ENCODE measurements around the gene MYL4. TPM values are rescaled to one million over a fixed set of nuclear protein-coding genes. Genes with fewer than 3 reads are reported as not detected.

The MYL4 gene
- polyA plus RNA-seq, 1 of the 3 experiments (the other 2 are of a cell fraction): not detected

DNA sequence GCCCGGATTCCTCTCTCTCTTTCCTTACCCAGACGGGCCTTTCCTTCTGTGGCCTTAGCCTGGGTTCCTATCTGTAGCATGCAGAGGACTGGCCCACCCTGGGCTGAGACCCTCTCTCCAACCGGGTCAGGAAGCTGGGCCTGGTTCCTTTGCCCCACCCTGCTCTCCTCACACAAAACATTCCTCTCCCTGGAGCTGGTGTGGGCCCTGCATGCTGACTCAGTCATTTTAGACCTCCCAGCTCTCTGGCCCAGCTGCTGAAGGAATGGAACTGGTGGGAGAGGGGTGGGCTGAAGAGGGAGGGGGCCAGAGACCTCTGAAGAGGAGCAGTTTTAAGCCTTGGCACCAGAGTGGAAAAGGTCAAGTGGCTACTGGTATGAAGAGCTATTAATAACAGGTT lies 957 bp downstream of the MYL4 start:
- ChIA-PET POLR2A (interaction anchor here (1.1 kb wide), 1 partner anchor 25 kb away, joined by 3 read pairs; no protein-coding TSS in a partner anchor), CTCF (interaction anchor here (0.9 to 5.3 kb wide), 5 partner anchors 11 to 106 kb away, joined by 3 to 23 read pairs (median 5); no protein-coding TSS in a partner anchor)
- H3K36me3 ChIP-seq (replicated peaks in 1 of 2; ENCODE audit: control insufficient read depth in 1 of 2, insufficient read depth in 2 of 2, low read length in 1 of 2): no peaks in the 10 kb centered on the region
- H3K4me2 ChIP-seq: no peak overlapping the region
- H3K27me3 ChIP-seq (ENCODE audit: insufficient read depth): no peaks in the 10 kb centered on the region
- no peak overlapping the region for H3K4me3 ChIP-seq (ENCODE audit: low read depth in 2 of 2, low read length in 1 of 2)
- H3K27ac ChIP-seq (ENCODE audit: low read depth in 2 of 2, low read length in 1 of 2): no peak overlapping the region
- TF ChIP-seq NFIC (IDR thresholded peaks at IDR 0.05; ENCODE audit: borderline replicate concordance) (no peak), GATA2 (CRISPR knock-in tag; IDR thresholded peaks at IDR 0.05) (no peak), NRF1 (IDR thresholded peaks at IDR 0.05; ENCODE audit: low read depth, low read length) (no peak), RCOR1 (IDR thresholded peaks at IDR 0.05; ENCODE audit: low read length) (no peak), SMC3 (IDR thresholded peaks at IDR 0.05; ENCODE audit: low read depth, low read length) (no peak), RAD21 (IDR thresholded peaks at IDR 0.05; ENCODE audit: low read length) (no peak), ELF1 (IDR thresholded peaks at IDR 0.05) (no peak), TEAD4 (IDR thresholded peaks at IDR 0.05; ENCODE audit: borderline replicate concordance, insufficient read depth) (no peak), RXRA (IDR thresholded peaks at IDR 0.05; ENCODE audit: borderline replicate concordance, low read depth) (no peak), FOSL2 (IDR thresholded peaks at IDR 0.05; ENCODE audit: borderline replicate concordance, low read depth) (no peak), EP300 (IDR thresholded peaks at IDR 0.05; ENCODE audit: borderline replicate concordance in 1 of 2, low read depth in 1 of 2, low read length in 1 of 2) (no peak), TCF12 (IDR thresholded peaks at IDR 0.05) (no peak), TAF1 (IDR thresholded peaks at IDR 0.05; ENCODE audit: borderline replicate concordance, low read depth, low read length) (no peak), EZH2phosphoT487 (IDR thresholded peaks at IDR 0.05; ENCODE audit: borderline replicate concordance, low read depth) (no peak), CHD2 (IDR thresholded peaks at IDR 0.05; ENCODE audit: low read length, partially characterized antibody) (no peak), SIN3A (IDR thresholded peaks at IDR 0.05; ENCODE audit: borderline replicate concordance, low read depth, low read length) (no peak)
- TF ChIP-seq, protein P1, sequence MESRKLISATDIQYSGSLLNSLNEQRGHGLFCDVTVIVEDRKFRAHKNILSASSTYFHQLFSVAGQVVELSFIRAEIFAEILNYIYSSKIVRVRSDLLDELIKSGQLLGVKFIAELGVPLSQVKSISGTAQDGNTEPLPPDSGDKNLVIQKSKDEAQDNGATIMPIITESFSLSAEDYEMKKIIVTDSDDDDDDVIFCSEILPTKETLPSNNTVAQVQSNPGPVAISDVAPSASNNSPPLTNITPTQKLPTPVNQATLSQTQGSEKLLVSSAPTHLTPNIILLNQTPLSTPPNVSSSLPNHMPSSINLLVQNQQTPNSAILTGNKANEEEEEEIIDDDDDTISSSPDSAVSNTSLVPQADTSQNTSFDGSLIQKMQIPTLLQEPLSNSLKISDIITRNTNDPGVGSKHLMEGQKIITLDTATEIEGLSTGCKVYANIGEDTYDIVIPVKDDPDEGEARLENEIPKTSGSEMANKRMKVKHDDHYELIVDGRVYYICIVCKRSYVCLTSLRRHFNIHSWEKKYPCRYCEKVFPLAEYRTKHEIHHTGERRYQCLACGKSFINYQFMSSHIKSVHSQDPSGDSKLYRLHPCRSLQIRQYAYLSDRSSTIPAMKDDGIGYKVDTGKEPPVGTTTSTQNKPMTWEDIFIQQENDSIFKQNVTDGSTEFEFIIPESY (IDR thresholded peaks at IDR 0.05; ENCODE audit: borderline replicate concordance, low read depth): no peak
- TF ChIP-seq, protein P2, sequence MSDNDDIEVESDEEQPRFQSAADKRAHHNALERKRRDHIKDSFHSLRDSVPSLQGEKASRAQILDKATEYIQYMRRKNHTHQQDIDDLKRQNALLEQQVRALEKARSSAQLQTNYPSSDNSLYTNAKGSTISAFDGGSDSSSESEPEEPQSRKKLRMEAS (IDR thresholded peaks at IDR 0.05; ENCODE audit: low read depth): no peak
- TF ChIP-seq, protein P3, sequence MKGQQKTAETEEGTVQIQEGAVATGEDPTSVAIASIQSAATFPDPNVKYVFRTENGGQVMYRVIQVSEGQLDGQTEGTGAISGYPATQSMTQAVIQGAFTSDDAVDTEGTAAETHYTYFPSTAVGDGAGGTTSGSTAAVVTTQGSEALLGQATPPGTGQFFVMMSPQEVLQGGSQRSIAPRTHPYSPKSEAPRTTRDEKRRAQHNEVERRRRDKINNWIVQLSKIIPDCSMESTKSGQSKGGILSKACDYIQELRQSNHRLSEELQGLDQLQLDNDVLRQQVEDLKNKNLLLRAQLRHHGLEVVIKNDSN (IDR thresholded peaks at IDR 0.05; ENCODE audit: borderline replicate concordance, low read depth): no peak
- TF ChIP-seq, protein P4, sequence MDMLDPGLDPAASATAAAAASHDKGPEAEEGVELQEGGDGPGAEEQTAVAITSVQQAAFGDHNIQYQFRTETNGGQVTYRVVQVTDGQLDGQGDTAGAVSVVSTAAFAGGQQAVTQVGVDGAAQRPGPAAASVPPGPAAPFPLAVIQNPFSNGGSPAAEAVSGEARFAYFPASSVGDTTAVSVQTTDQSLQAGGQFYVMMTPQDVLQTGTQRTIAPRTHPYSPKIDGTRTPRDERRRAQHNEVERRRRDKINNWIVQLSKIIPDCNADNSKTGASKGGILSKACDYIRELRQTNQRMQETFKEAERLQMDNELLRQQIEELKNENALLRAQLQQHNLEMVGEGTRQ (IDR thresholded peaks at IDR 0.05; ENCODE audit: borderline replicate concordance, low read depth, low read length): no peak
- no peak overlapping the region for H3K9ac ChIP-seq
- no peak for DNase-seq
- no peaks in the 10 kb centered on the region for H3K9me2 ChIP-seq
- no peaks in the 10 kb centered on the region for H3K4me1 ChIP-seq (ENCODE audit: control insufficient read depth in 1 of 2, insufficient read depth in 2 of 2, low read depth in 1 of 2, low read length in 1 of 2)
- H3K9me3 ChIP-seq: no peaks in the 10 kb centered on the region
- no peaks in the 10 kb centered on the region for H4K20me1 ChIP-seq (ENCODE audit: insufficient read depth)
- no peak overlapping the region for H2AFZ ChIP-seq (ENCODE audit: low read depth)
- H3K79me2 ChIP-seq (ENCODE audit: insufficient read depth): no peaks in the 10 kb centered on the region
- 57% methylated on average over 3 of the region's 3 CpGs for WGBS (ENCODE audit: low lambda C conversion rate)
- peaks cover 3% of the 10 kb centered on the region for H3F3A ChIP-seq (replicated peaks; ENCODE audit: insufficient read depth)
